Natural killer cell treated with Interleukin-12 subunit alpha and Interleukin-12 subunit beta and Interleukin-15 and Interleukin-18, amount 100 ng/mL, for 72 hours (primary cell): Measurements from ENCODE around the gene INPP5B. TPM values are rescaled to one million over a fixed set of nuclear protein-coding genes. Genes with fewer than 3 reads are reported as not detected.
"Not testable (repeated sequence)": the region's sequence is repeated elsewhere in the genome, so short reads cannot be mapped to it uniquely, and the experiment has no call there.

ENCODE experiments used
- ATAC-seq, 2 donors: fragments of 150-1000 bp; cut with Tn5 transposase in 1 of 2; sonication (Bioruptor Pico), chemical (Tn5 transposase) in 1 of 2; 2 replicates each; pipeline ENCODE4 v1.10.0; 2021
- DNase-seq: peaks from one replicate; pipeline ENCODE4 v3.0.0; 2022; ENCODE audit warnings: low spot score
- H3K27ac Mint-ChIP-seq, 2 donors: 1 replicate in 1 of 2; 2 replicates in 1 of 2; pipeline ENCODE4 v1.8.0; 2022; ENCODE audit warnings: mixed read lengths in 2 of 2, mild to moderate bottlenecking in 1 of 2, moderate library complexity in 1 of 2
- H3K27me3 Mint-ChIP-seq, 2 donors: 1 replicate in 1 of 2; 2 replicates in 1 of 2; pipeline ENCODE4 v1.8.0; 2022; ENCODE audit warnings: mixed read lengths in 2 of 2
- H3K36me3 Mint-ChIP-seq: one replicate; pipeline ENCODE4 v1.8.0; 2022; ENCODE audit warnings: mixed read lengths
- H3K4me1 Mint-ChIP-seq, 2 donors: 1 replicate in 1 of 2; 2 replicates in 1 of 2; pipeline ENCODE4 v1.8.0; 2022; ENCODE audit warnings: low read depth in 2 of 2, mixed read lengths in 2 of 2, mild to moderate bottlenecking in 1 of 2
- H3K4me3 Mint-ChIP-seq: one replicate; pipeline ENCODE4 v1.8.0; 2022; ENCODE audit warnings: mixed read lengths
- H3K9me3 Mint-ChIP-seq: 2 replicates; pipeline ENCODE4 v1.8.0; 2022; ENCODE audit warnings: mixed read lengths
- total RNA-seq, 2 donors: library from RNA; stranded (reverse); gene quantifications; one replicate each; pipeline ENCODE4 v1.2.3, GENCODE V29; 2022

INPP5B gene
- total RNA-seq = 10 to 100 TPM; 48.1 to 86.0 TPM

- H3K36me3 Mint-ChIP-seq = no peaks in the 10 kb centered on the region
- DNase-seq = peak; percentile 90
- peak within 1 kb of the TSS; percentile 88 for H3K4me3 Mint-ChIP-seq
- H3K4me1 Mint-ChIP-seq = peaks cover 15 to 24% of the 10 kb centered on the region in 2 donors
- no peaks in the 10 kb centered on the region for H3K27me3 Mint-ChIP-seq
- peak within 1 kb of the TSS; percentile 96 to 99 for H3K27ac Mint-ChIP-seq
- peak; percentile 89 to 93 for ATAC-seq
- no peaks in the 10 kb centered on the region for H3K9me3 Mint-ChIP-seq
These were observed at the start of gene INPP5B for GRCh38 chr1:37946703-37947360. Gene INPP5B, minus strand, starts transcription at chr1:37947053. Its CDS starts 745 bp downstream, at chr1:37946308.

- Mint-ChIP-seq H3K9me3 (no peaks in the 10 kb centered on the region), H3K4me3 (no peak overlapping the region), H3K4me1 (peaks cover 32 to 43% of the 10 kb centered on the region in 2 donors), H3K36me3 (peaks cover 4% of the 10 kb centered on the region), H3K27me3 (no peaks in the 10 kb centered on the region), H3K27ac (peak overlapping the region in 1 of 2 donors; percentile 98)
- DNase-seq (no peak), ATAC-seq (peak in 1 of 2 donors; percentile 61)
These were observed 49.0 kb upstream of the INPP5B start for GRCh38 chr1:37995751-37996345.

- H3K4me1 Mint-ChIP-seq = peaks cover 28 to 38% of the 10 kb centered on the region in 2 donors
- H3K9me3 Mint-ChIP-seq = no peaks in the 10 kb centered on the region
- peak overlapping the region; percentile 23 for H3K4me3 Mint-ChIP-seq
- H3K27me3 Mint-ChIP-seq = no peaks in the 10 kb centered on the region
- H3K36me3 Mint-ChIP-seq = peaks cover 4% of the 10 kb centered on the region
- DNase-seq (no peak), ATAC-seq (no peak)
- H3K27ac Mint-ChIP-seq = peak overlapping the region; percentile 41 to 85
These were observed 48.2 kb upstream of the INPP5B start for GRCh38 chr1:37994886-37995566.

- Mint-ChIP-seq H3K27ac (peak overlapping the region; percentile 80 to 97), H3K9me3 (no peaks in the 10 kb centered on the region), H3K27me3 (no peaks in the 10 kb centered on the region), H3K36me3 (peaks cover 11% of the 10 kb centered on the region), H3K4me1 (peaks cover 15 to 20% of the 10 kb centered on the region in 2 donors), H3K4me3 (peak overlapping the region; percentile 90)
- ATAC-seq = peak; percentile 43 to 60
- DNase-seq = no peak
These were observed 42.6 kb upstream of the INPP5B start for GRCh38 chr1:37989361-37989930.

- H3K4me1 Mint-ChIP-seq = peaks cover 12 to 20% of the 10 kb centered on the region in 2 donors
- peak overlapping the region in 1 of 2 donors; percentile 97 for H3K27ac Mint-ChIP-seq
- H3K4me3 Mint-ChIP-seq = peak overlapping the region; percentile 90
- DNase-seq (no peak), ATAC-seq (no peak)
- H3K9me3 Mint-ChIP-seq = no peaks in the 10 kb centered on the region
- H3K36me3 Mint-ChIP-seq = peaks cover 16% of the 10 kb centered on the region
- H3K27me3 Mint-ChIP-seq = no peaks in the 10 kb centered on the region
These were observed 40.8 kb upstream of the INPP5B start for GRCh38 chr1:37987679-37988078.

GRCh38 chr1:37983546-37983945 is 36.7 kb upstream of the INPP5B start:
- peaks cover 7 to 12% of the 10 kb centered on the region in 2 donors for H3K4me1 Mint-ChIP-seq
- no peak overlapping the region for H3K4me3 Mint-ChIP-seq
- ATAC-seq (no peak), DNase-seq (no peak)
- no peak overlapping the region for H3K27ac Mint-ChIP-seq
- no peaks in the 10 kb centered on the region for H3K27me3 Mint-ChIP-seq
- no peaks in the 10 kb centered on the region for H3K9me3 Mint-ChIP-seq
- H3K36me3 Mint-ChIP-seq = peaks cover 37% of the 10 kb centered on the region

GRCh38 chr1:37978541-37978940 is 31.7 kb upstream of the INPP5B start:
- Mint-ChIP-seq H3K27ac (no peak overlapping the region), H3K9me3 (no peaks in the 10 kb centered on the region), H3K27me3 (no peaks in the 10 kb centered on the region), H3K36me3 (peaks cover 49% of the 10 kb centered on the region), H3K4me1 (peaks cover 2 to 7% of the 10 kb centered on the region in 2 donors), H3K4me3 (no peak overlapping the region)
- no peak for ATAC-seq
- DNase-seq = no peak

- H3K4me3 Mint-ChIP-seq, H3K9me3 Mint-ChIP-seq, H3K27me3 Mint-ChIP-seq, DNase-seq, H3K27ac Mint-ChIP-seq, ATAC-seq: not testable (repeated sequence)
- peaks cover 71% of the 10 kb centered on the region for H3K36me3 Mint-ChIP-seq
- peaks cover 17 to 18% of the 10 kb centered on the region in 2 donors for H3K4me1 Mint-ChIP-seq
These were observed 28.2 kb upstream of the INPP5B start for GRCh38 chr1:37975083-37975482.

GRCh38 chr1:37974567-37974966 is 27.7 kb upstream of the INPP5B start:
- Mint-ChIP-seq H3K27me3 (no peaks in the 10 kb centered on the region), H3K27ac (no peak overlapping the region), H3K9me3 (no peaks in the 10 kb centered on the region), H3K4me1 (peaks cover 17 to 18% of the 10 kb centered on the region in 2 donors), H3K36me3 (peaks cover 72% of the 10 kb centered on the region), H3K4me3 (no peak overlapping the region)
- no peak for ATAC-seq
- DNase-seq = no peak

- DNase-seq, H3K9me3 Mint-ChIP-seq, H3K27me3 Mint-ChIP-seq, H3K27ac Mint-ChIP-seq, H3K4me3 Mint-ChIP-seq, ATAC-seq: not testable (repeated sequence)
- H3K36me3 Mint-ChIP-seq = peaks cover 70% of the 10 kb centered on the region
- peaks cover 17 to 18% of the 10 kb centered on the region in 2 donors for H3K4me1 Mint-ChIP-seq
These were observed 26.8 kb upstream of the INPP5B start for GRCh38 chr1:37973684-37974083.

GRCh38 chr1:37965301-37965700 is 18.4 kb upstream of the INPP5B start:
- no peaks in the 10 kb centered on the region for H3K9me3 Mint-ChIP-seq
- no peak for DNase-seq
- no peak for ATAC-seq
- H3K4me3 Mint-ChIP-seq = no peak overlapping the region
- H3K36me3 Mint-ChIP-seq = peaks cover 18% of the 10 kb centered on the region
- H3K27me3 Mint-ChIP-seq = no peaks in the 10 kb centered on the region
- no peaks in the 10 kb centered on the region for H3K4me1 Mint-ChIP-seq
- no peak overlapping the region for H3K27ac Mint-ChIP-seq

GRCh38 chr1:37964106-37964505 is 17.3 kb upstream of the INPP5B start:
- H3K4me3 Mint-ChIP-seq, H3K27me3 Mint-ChIP-seq, H3K27ac Mint-ChIP-seq, H3K9me3 Mint-ChIP-seq, DNase-seq, ATAC-seq, H3K4me1 Mint-ChIP-seq: not testable (repeated sequence)
- peaks cover 15% of the 10 kb centered on the region for H3K36me3 Mint-ChIP-seq

GRCh38 chr1:37958690-37959089 is 11.8 kb upstream of the INPP5B start:
- DNase-seq (no peak), ATAC-seq (no peak)
- no peak overlapping the region for H3K4me3 Mint-ChIP-seq
- H3K27ac Mint-ChIP-seq = no peak overlapping the region
- peaks cover 21% of the 10 kb centered on the region for H3K36me3 Mint-ChIP-seq
- H3K27me3 Mint-ChIP-seq = no peaks in the 10 kb centered on the region
- no peaks in the 10 kb centered on the region for H3K4me1 Mint-ChIP-seq
- H3K9me3 Mint-ChIP-seq = no peaks in the 10 kb centered on the region

- Mint-ChIP-seq H3K4me3 (no peak overlapping the region), H3K27ac (peak overlapping the region in 1 of 2 donors; percentile 81), H3K9me3 (no peaks in the 10 kb centered on the region)
These were observed 8.8 kb upstream of the INPP5B start for GRCh38 chr1:37955685-37956084.

More at GRCh38 chr1:37955685-37956084, 8.8 kb upstream of the INPP5B start:
- DNase-seq (no peak), ATAC-seq (no peak)
- Mint-ChIP-seq H3K36me3 (peaks cover 20% of the 10 kb centered on the region), H3K27me3 (no peaks in the 10 kb centered on the region), H3K4me1 (peaks cover 0 to 8% of the 10 kb centered on the region in 2 donors)
